ENCODE results near the gene SPOP. TPM values are rescaled to one million over a fixed set of nuclear protein-coding genes. Genes with fewer than 3 reads are reported as not detected.
A peak's percentile ranks its signal among the peaks of the same experiment; 100 is the strongest.

The SPOP gene
- total RNA-seq, 1 donor from 2014 or later: 60.3 TPM

- H3K9me3 Mint-ChIP-seq: no peaks in the 10 kb centered on the region
- H3K4me1 Mint-ChIP-seq: no peaks in the 10 kb centered on the region
- H3K4me3 Mint-ChIP-seq: no peak overlapping the region
- DNase-seq (ENCODE audit: low read depth, low spot score): no peak
- H3K27ac Mint-ChIP-seq (ENCODE audit: unreplicated experiment): no peak overlapping the region
- H3K36me3 Mint-ChIP-seq (ENCODE audit: low read depth): peaks cover 7% of the 10 kb centered on the region
- no peak for TF ChIP-seq CTCF (conservative IDR thresholded peaks at IDR 0.05)
- no peaks in the 10 kb centered on the region for H3K27me3 Mint-ChIP-seq (ENCODE audit: low read depth)
Measured at GRCh38 chr17:49722066-49722465, 44.2 kb upstream of the SPOP start.

- no peak overlapping the region for H3K27ac Mint-ChIP-seq (ENCODE audit: unreplicated experiment)
- H3K4me1 Mint-ChIP-seq: no peaks in the 10 kb centered on the region
- TF ChIP-seq CTCF (conservative IDR thresholded peaks at IDR 0.05): no peak
- H3K4me3 Mint-ChIP-seq: no peak overlapping the region
- no peak for DNase-seq (ENCODE audit: low read depth, low spot score)
- H3K36me3 Mint-ChIP-seq (ENCODE audit: low read depth): peaks cover 3% of the 10 kb centered on the region
- no peaks in the 10 kb centered on the region for H3K27me3 Mint-ChIP-seq (ENCODE audit: low read depth)
- no peaks in the 10 kb centered on the region for H3K9me3 Mint-ChIP-seq
Measured at GRCh38 chr17:49717371-49717861, 39.5 kb upstream of the SPOP start.

- TF ChIP-seq CTCF (conservative IDR thresholded peaks at IDR 0.05): no peak
Measured at GRCh38 chr17:49716668-49717364, 38.9 kb upstream of the SPOP start.

GRCh38 chr17:49715717-49716279 is 37.9 kb upstream of the SPOP start:
- H3K4me3 Mint-ChIP-seq: no peak overlapping the region
- H3K27ac Mint-ChIP-seq (ENCODE audit: unreplicated experiment): no peak overlapping the region
- no peak for DNase-seq (ENCODE audit: low read depth, low spot score)
- no peak for TF ChIP-seq CTCF (conservative IDR thresholded peaks at IDR 0.05)
- H3K36me3 Mint-ChIP-seq (ENCODE audit: low read depth): peaks cover 3% of the 10 kb centered on the region
- no peaks in the 10 kb centered on the region for H3K9me3 Mint-ChIP-seq
- H3K27me3 Mint-ChIP-seq (ENCODE audit: low read depth): no peaks in the 10 kb centered on the region
- no peaks in the 10 kb centered on the region for H3K4me1 Mint-ChIP-seq

More at GRCh38 chr17:49716668-49717364, 38.9 kb upstream of the SPOP start:
- DNase-seq (ENCODE audit: low read depth, low spot score): no peak
- no peak overlapping the region for H3K4me3 Mint-ChIP-seq
- peaks cover 3% of the 10 kb centered on the region for H3K36me3 Mint-ChIP-seq (ENCODE audit: low read depth)
- H3K27me3 Mint-ChIP-seq (ENCODE audit: low read depth): no peaks in the 10 kb centered on the region
- no peaks in the 10 kb centered on the region for H3K9me3 Mint-ChIP-seq
- peak overlapping the region; percentile 30 for H3K27ac Mint-ChIP-seq (ENCODE audit: unreplicated experiment)
- no peaks in the 10 kb centered on the region for H3K4me1 Mint-ChIP-seq

- Mint-ChIP-seq H3K4me3 (no peak overlapping the region), H3K27ac (ENCODE audit: unreplicated experiment) (no peak overlapping the region), H3K4me1 (no peaks in the 10 kb centered on the region), H3K27me3 (ENCODE audit: low read depth) (no peaks in the 10 kb centered on the region), H3K9me3 (no peaks in the 10 kb centered on the region), H3K36me3 (ENCODE audit: low read depth) (peaks cover 3% of the 10 kb centered on the region)
- no peak for DNase-seq (ENCODE audit: low read depth, low spot score)
- TF ChIP-seq CTCF (conservative IDR thresholded peaks at IDR 0.05): no peak
Measured at GRCh38 chr17:49715216-49715615, 37.3 kb upstream of the SPOP start.
